ENCODE measurements around the gene TAF4.

The TAF4 gene

GRCh38 chr20:62042025-62042820 is 23.5 kb downstream of the TAF4 start:
- DNase-seq (ENCODE audit: low spot score) = no peak

DNA sequence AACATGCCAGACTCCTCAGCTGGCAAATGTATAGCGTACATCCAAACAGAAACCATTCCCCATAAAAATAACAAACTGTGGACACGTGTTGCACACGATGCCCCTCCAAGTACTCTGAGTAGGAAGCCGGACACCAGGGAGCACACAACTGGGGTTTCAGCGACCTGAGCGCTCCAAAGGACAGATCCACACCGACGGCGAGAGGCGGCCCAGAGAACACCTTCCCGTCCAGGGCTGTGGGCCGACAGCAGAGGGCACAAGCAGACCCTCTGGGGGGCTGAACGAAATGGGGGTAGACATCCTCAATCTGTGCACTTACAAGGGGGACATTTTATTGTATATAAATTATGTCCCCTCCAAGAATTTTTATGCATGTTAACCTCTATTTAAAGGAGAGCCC is 24.7 kb downstream of the TAF4 start:
- no peak for DNase-seq (ENCODE audit: low spot score)

DNA sequence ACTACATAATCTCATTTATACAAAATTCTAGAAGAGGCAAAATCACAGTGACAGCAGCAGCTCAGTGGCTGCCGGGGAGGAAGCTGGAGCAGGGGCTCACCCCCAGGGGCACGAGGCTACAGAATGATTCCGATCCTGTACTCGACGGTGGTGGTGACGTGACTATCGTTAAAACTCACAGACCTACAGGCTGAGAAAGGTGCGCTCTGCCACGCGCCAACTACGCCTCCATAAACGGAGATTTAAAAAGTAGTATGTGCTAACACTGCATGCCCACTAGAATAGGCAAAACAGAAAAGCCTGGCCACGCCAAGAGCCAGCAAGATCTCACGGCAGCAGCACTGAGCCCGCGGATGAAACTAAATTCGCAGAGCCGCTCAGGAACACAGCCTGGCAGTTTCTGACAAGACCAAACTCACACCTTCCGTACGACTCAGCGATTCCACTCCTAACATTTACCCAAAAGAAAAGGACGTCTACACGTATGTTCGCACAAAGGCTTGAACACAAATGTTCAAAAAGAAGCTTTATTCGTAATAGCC is 25.2 kb downstream of the TAF4 start:
- DNase-seq (ENCODE audit: low spot score) = no peak

DNA sequence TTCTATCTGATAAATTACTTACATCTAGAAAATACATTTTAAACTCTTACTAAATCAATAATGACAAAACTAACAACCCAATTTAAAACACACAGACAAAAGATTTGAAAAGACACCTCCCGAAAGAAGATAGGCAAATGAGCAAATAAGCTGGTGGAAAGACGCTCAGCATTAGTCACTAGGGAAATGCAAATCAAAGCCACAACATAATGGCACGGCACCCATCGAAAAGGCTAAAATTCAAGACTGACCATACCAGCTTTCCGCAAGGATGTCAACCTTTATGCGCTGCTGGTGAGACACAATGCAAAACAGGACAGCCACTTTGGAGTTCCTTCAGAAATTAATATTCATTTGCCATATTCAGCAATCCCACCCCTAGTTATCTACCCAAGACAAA is 25.9 kb downstream of the TAF4 start:
- DNase-seq (ENCODE audit: low spot score) = no peak

DNA sequence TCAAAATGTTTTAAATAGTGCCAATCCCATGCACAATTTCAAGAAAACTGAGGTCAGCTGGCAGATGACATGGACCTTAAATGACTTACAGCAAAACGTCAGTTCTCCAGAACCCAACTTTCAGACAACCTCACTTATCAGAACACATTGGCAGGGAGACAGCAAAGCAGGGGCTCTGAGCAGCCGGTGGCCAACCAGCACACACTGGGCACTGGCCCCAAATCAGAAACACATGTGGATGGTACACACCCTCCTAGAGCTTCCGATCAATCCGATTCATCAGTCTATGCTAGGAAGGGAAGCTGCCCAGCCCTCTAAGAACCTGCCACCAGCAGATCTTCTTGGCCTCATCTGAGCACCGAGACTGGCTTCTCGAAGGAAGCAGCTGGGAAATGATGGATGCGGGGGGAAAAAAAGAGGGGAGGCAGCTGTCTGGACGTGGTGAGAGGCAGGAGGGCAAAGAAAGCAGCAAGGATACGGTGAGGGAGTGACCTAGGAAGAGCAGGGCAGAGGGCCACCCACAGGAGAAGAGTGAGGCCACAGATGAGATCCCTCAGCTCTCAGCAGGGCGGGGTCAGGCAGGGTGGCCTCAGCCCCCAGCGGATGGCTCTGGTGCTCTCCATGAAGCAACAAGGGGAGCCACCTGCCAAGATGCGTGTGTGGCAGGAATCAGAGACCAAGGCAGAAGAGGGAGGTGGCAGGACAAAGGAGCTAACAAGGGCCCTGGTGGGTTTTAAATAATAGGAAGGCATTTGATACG is 32.9 kb downstream of the TAF4 start:
- no peak for DNase-seq (ENCODE audit: low spot score)

DNA sequence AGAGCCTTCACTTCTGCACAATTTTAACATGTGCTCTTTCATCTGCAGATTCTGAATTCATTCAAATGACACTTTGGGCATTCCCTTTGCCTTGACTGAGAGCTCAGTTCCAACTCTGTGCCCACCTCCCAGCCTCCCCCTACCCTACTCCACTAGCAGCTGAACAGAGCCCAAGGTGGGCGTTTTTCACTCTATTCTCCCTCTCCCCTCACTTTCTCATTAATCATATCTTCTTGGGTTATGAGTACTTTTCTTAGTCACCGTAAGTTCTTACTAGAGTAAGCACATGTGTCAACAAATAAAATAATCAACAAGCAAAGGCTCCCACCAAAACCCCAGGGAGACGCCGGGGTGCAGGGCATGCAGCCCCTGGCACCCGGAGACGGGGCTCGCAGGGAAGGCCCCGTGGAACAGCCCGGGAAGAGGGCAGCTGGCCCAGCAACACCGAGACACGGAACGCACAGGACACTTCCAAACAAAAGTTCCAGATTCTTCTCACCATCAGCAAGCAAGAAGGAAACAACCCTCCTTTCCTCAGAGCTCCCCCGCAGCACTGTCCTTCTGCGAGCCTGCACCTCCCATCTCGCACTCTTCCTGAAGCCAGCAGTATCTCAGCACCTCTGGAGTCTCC is 34.1 kb downstream of the TAF4 start:
- DNase-seq (ENCODE audit: low spot score) = no peak

DNA sequence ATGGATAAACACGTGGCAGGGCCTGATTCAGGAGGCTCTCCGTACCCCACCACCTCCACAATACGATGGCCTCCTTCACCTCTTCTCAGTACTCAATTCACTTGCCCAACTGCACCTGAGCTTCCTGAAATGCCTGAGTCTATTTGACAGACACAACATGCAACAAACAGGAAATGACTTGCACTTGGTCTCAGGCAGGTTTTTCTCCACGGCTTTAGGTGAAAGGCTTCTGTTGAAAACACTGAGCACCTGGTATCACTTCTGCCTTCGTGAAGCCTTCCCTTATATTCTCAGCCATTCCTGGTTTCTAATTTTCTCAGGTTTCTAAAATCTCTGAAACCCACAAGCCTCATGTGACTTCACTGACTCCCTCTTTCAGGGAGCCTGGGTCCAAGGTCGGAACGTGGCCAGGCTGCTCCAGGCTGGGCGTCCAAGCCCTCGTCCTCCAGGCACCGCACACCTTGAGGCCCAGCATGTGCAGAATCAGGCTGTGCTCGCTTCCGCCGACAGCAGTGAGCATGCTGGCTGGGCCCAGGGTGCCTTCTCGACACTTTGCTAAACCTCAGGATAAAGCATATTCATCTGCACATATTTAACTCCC is 34.7 kb downstream of the TAF4 start:
- DNase-seq (ENCODE audit: low spot score) = no peak

- DNase-seq (ENCODE audit: low spot score) = no peak
Measured at GRCh38 chr20:62030357-62030756, 35.3 kb downstream of the TAF4 start.

DNA sequence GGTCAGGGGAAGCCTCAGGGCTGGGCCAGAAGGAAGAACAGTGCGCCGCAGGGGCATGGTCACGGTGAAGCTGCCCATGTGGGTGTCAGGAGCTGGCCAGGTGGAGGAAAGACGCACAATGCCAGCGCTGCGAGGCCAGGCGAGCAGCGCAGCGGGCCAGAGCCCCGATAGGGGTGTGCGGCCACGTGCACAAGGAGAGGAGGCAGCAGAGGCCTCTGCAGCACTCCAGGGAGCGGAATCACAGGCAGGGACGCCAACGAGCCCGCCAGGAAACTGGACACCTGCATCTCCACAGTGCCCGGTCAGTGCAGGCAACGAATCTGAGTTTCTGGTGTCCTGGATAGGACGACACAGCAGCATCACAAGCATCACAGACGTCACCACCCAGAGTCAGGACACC is 35.7 kb downstream of the TAF4 start:
- DNase-seq (ENCODE audit: low spot score) = no peak

- no peak for DNase-seq (ENCODE audit: low spot score)
Measured at GRCh38 chr20:62029296-62029695, 36.4 kb downstream of the TAF4 start.

DNA sequence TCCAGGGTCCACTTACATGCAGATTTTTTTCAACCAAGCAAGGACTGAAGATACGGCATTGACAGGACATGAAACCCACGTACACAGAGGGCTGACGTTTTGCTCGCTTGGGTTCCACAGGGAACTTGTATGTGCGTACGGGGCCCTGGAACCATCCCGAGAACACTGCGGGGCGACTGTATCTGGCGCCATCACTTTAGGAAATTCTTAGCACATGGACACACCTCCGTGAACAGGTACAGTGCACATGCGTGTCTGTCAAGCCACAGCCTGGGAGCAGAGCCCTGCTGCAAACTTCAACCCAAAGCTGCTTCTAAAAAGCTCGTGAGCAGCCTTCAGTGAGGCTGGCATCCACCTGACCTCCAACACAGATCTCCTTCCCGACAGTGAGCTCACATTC is 37.3 kb downstream of the TAF4 start:
- no peak for DNase-seq (ENCODE audit: low spot score)

GRCh38 chr20:62027698-62028321 is 37.9 kb downstream of the TAF4 start:
- DNase-seq (ENCODE audit: low spot score) = no peak

- DNase-seq (ENCODE audit: low spot score) = no peak
Measured at GRCh38 chr20:62027116-62027515, 38.6 kb downstream of the TAF4 start.

DNA sequence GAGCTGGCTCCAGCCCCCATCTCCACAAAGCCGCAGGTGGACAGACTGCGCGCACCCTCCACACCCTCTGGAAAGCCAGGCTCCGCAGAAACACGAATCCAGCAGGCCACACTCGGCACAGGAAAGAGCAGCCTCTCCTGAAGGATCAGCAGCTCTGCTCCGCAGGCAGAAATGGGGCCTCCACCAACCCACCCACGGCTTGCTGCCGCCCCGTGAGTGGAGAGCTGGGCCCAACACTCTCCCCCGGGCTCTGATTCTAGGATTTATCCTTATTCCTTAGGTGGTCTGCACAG is 39.2 kb downstream of the TAF4 start:
- no peak for DNase-seq (ENCODE audit: low spot score)

DNA sequence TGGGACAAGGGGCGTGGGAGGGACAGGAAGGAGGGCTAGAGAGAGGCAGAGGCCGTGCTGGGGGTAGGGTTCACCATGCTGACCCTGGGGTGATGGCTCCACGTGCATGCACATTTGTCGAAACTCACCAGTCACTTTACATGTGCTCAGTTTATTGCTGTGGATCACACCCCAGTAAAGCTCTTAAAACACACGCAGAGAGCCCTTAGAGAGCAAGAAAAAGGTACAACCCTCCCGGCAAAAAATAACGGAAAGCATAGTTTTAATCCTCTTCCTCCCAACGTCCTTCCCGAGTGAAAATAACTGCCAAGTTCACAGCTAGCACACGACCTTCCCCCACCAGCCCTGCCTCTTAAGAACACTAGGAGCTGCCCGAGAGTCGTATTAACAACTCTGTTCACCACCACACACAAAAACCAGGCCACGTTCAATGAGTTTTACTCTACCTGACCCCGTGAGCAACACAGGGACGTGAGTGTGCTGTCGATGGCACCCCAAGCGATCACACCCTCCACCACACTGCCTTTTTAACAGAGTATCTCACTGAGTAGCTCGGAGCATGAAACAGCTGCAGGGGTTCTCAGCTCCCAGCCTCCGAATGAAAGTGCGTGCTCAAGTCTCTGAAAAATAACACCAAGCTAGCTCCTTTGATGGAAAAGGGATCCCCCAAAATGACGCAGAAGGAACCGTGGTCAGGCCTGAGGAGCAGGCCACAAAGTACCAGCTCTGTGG is 39.7 kb downstream of the TAF4 start:
- peak; percentile 22 for DNase-seq (ENCODE audit: low spot score)

DNA sequence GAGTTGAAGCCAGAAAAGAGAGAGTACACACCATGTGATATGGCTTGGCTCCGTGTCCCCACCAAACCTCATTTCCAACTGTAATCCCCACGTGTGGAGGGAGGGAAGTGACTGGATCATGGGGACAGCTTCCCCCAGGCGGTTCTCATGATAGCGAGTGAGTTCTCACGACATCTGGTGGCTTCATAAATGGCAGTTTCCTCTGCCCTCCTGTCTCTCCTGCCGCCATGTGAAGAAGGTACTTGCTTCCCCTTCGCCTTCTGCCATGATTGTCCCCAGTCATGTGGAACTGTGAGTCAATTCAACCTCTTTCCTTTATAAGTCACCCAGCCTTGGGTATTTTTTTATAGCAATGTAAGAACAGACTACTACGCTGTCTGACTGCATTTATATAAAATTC is 40.3 kb downstream of the TAF4 start:
- DNase-seq (ENCODE audit: low spot score) = no peak

- DNase-seq (ENCODE audit: low spot score) = no peak
Measured at GRCh38 chr20:62023935-62024334, 41.7 kb downstream of the TAF4 start.

- no peak for DNase-seq (ENCODE audit: low spot score)
Measured at GRCh38 chr20:62022575-62023139, 43.0 kb downstream of the TAF4 start.

DNA sequence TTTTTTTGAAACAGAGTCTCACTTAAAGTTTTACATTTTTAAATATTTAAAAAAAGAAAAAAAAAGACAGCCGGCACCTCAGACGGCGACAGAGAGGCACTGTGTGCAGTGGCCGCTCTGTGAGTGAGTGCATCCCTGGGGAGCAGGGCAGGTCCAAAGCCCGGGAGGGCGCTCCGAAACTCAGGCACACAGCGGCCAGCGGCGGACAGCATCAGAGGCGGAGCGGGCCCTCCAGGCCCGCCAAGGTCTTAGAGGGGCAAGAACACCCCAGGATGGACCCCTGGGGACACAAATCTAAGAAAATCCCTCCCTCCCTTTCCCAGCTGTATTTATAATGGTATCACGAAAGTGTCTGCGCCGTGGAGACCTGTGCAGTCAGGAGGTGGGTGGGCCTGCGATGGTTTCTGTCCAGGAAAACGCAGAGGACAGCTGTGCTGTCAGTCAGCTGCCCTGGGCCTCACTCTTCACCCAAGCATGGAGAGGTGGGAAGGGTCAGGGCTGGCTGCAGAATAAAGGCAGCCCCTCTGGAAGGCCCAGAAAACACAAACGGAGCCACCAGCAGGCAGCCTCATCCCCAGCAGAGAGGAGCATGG is 43.8 kb downstream of the TAF4 start:
- DNase-seq (ENCODE audit: low spot score) = no peak

DNA sequence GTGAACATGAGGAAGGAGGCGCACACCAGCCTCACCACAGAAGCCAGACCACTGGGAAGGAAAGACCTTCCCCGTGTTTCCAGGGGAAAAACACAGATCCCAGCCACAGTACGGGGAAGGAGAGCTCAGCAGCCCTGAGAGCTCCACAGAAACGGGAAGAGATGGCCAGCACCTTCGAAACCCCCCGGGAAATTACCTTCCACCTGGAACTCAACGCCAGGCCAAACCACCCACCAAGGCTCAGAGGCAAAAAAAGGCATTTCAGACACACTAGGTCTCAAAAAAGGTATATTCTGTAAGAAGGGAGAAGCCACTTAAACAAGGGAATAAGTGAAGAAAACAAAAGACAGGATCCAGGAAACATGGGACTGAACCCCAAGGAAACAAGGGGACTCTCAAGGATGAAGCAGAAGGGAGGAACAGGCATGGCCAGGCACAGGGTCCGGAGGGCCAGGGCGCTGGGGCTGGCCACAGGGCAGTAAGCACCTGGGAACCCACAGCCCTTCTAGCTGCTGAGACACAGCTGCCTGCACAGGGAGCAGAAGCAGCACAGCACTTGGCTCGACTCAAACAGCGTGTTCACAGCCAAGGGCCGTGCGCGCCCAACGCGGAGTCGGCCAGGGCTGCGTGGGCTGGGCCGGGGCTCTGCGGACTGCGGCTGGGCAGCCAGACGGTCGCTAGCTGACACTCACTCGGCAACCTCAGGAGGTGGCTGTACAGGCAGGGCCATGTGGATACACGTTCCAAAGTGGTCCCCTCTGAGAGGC is 44.6 kb downstream of the TAF4 start:
- DNase-seq (ENCODE audit: low spot score) = no peak

All from hematopoietic multipotent progenitor cell treated with erythropoietin and hydrocortisone succinate and interleukin-3 and kit ligand, for 15 days (in vitro differentiated cells).